A549 treated with CORT108297 at 1 μM for 4 hours (cell line): ENCODE measurements around the gene CAPN10. TPM values are rescaled to one million over a fixed set of nuclear protein-coding genes. Genes with fewer than 3 reads are reported as not detected.

ENCODE experiments used
- total RNA-seq: library from RNA; stranded (reverse); fragments of 200-300 nt; extraction: Qiagen RNA extraction; gene quantifications from 5 replicates; pipeline ENCODE4 v1.2.3, GENCODE V29; 2022

The CAPN10 gene, protein sequence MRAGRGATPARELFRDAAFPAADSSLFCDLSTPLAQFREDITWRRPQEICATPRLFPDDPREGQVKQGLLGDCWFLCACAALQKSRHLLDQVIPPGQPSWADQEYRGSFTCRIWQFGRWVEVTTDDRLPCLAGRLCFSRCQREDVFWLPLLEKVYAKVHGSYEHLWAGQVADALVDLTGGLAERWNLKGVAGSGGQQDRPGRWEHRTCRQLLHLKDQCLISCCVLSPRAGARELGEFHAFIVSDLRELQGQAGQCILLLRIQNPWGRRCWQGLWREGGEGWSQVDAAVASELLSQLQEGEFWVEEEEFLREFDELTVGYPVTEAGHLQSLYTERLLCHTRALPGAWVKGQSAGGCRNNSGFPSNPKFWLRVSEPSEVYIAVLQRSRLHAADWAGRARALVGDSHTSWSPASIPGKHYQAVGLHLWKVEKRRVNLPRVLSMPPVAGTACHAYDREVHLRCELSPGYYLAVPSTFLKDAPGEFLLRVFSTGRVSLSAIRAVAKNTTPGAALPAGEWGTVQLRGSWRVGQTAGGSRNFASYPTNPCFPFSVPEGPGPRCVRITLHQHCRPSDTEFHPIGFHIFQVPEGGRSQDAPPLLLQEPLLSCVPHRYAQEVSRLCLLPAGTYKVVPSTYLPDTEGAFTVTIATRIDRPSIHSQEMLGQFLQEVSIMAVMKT
- total RNA-seq: 15.9 to 31.5 TPM (median 26.8 TPM) in 5 replicates

DNA sequence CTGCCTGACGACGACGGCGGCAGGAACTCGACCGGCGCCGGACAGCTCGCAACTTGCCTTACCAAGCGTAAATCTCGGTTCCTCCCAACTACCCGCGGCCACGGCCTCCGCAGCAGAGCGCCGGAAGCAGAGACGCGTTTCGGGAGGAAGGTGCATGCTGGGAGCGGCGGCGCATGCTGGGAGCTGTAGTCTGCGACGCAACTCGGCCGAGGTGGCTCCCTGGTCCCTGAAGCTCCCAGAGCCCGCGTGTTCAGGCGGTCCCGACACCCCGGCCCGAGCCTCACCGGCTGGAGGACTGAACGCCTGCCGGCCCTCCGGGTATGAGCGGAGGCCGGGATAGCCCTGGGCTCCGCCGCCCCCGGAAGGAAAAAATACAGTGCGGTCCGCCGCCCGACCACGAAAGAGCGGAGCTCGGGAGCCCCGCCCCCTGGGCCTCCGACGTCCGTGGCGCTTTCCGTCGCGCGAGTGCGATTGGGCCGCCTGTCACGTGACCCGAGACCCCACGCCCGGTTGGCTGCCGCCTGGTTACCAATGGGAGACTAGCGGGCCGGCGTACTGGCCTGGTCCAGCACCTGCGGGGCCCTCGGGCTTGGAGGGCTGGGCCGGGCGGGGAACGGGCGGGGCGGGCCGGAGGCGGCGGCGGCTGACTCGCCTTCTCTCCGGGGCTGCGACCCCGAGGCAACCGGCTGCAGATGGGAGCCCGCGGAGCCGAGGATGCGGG, at the start of gene CAPN10:
TSS of gene CAPN10 (plus strand) at position 537 of the 721 bp plus-strand sequence. CDS start at position 715, 178 bp downstream.

DNA sequence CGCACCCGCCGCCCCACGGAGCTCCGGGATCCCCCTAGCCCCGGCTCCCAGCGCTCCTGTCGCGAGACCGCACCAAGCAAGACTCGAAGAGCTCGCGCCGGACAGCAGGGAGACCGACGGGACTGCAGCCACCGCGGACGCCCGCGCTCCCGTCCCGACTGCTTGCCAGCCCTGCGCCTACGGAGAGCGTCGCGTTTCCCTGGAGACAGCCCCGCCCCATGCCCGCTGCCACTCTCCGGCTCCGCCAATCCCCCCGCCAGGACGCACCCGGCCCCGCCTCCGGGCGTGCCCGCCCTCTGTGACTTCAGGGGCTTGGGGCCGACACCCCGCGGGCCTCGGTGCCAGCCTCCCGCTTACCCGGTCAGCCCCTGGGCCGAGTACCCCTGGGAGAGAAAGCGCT, 28.7 kb upstream of the CAPN10 start, which contains the start of gene ANKMY1:
TSS of gene ANKMY1 (minus strand) at position 181 of the 400 bp plus-strand sequence. CDS start 653 bp downstream, outside the sequence.

GRCh38 chr2:240560084-240560479, 26.5 kb upstream of the CAPN10 start, which contains the start of gene DUSP28:
Gene DUSP28, plus strand, starts transcription at chr2:240560357. Its CDS starts 328 bp downstream, at chr2:240560685.

DNA sequence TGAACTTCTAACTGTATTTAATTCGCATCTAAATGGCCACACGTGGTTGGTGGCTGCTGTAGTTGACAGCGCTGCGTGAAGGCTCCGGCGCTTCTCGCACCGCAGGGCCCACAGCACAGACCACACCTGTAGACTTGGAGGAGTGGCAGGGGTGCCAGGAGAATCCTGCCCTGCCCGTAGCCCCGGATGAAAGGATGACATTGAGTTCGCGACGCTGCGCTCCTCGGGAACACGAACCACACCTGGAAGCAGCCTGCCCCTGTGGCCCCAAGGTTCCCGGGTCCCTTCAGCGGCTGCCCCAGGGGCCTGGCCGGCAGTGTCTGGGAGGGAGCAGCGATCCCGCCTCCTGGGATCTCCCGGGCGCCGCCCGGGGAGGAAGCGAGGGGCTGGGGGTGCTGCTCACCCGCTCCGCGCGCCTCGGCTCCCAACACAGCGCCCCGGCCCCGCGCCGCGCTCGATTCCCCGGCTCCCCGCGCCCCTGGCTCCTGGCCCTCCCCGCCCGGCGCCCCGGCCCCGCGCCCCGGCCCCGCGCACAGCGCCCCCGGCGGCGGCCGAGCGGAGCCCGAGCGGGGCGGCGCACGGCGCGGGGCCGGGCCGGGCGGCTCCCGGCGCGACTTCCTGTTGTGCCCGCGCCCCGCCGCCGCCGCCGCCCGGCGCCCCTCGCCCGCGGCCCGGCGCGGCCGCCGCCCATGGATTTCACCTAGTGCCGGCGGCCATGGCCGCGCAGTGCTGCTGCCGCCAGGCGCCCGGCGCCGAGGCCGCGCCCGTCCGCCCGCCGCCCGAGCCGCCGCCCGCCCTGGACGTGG, 18.5 kb upstream of the CAPN10 start, which contains the start of gene RNPEPL1:
TSS of gene RNPEPL1 (plus strand) at position 613 of the 806 bp plus-strand sequence. CDS start at position 716, 103 bp downstream.

DNA sequence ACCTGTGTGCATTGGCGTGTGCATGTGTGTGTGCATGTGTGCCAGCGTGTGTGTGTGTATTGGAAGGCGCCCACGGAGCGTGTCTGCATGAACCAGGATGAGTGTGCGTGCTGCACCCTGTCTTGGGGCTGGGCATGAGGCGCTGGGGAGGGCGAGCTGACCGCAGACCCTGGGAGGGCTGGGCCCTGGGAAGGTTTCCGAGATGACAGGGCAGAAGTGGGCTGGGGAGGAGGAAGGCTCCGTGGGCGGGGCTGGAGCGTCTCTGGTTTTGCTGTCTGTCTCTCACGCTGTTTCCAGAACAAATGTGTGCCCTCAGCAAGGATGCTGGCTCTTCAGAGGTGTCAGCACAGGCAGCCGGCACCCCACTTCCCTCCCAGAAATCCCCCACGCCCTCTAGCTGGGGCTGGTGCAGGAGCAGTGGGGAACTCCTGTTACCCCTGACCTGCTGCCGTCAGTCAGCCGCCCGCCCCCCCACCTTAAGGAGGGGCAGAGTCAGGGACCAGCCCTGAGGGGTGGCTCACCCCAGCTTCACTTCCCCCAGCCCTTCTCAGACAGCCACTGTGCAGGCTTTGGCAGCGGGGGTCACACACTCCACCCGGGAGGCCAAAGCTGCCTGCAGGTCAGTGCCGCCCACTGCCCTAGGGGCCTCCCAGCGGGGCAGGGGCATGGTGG, 38.6 kb downstream of the CAPN10 start, which contains the start of gene GPR35:
TSS of gene GPR35 (plus strand) at position 531 of the 672 bp plus-strand sequence. CDS start 4,473 bp downstream, outside the sequence.

Other genes with a start within 250 kb of the CAPN10 start
- gene GPC1, start 151.1 kb upstream of the CAPN10 start, total RNA-seq: 152 to 240 TPM (median 223 TPM) in 5 replicates
- gene ANKMY1, start 28.7 kb upstream of the CAPN10 start, total RNA-seq: 8.0 to 12.7 TPM (median 12.1 TPM) in 5 replicates
- 4.9 to 9.0 TPM (median 7.9 TPM) in 5 replicates for gene DUSP28, start 26.4 kb upstream of the CAPN10 start, total RNA-seq
- gene RNPEPL1, start 18.2 kb upstream of the CAPN10 start, total RNA-seq: 45.8 to 71.9 TPM (median 67.5 TPM) in 5 replicates
- gene GPR35, start 38.7 kb downstream of the CAPN10 start, total RNA-seq: 0.59 to 1.3 TPM (median 0.94 TPM) in 5 replicates
- not detected in 5 replicates for gene AQP12B, start 96.2 kb downstream of the CAPN10 start, total RNA-seq
- gene AQP12A, start 105.1 kb downstream of the CAPN10 start, total RNA-seq: not detected in 5 replicates
- 0.64 to 1.0 TPM (median 0.81 TPM) in 5 replicates for gene KIF1A, start 233.5 kb downstream of the CAPN10 start, total RNA-seq